PC-9 (cell line): ENCODE data around the gene PLEKHA6. TPM values are rescaled to one million over a fixed set of nuclear protein-coding genes. Genes with fewer than 3 reads are reported as not detected.

Source experiments
- BruUV-seq: library from RNA; stranded (reverse); fragments of 400-500 nt; replicated peaks from 2 replicates; lab custom pipeline; 2021; lab: Mats Ljungman, UMichigan
- CTCF ChIA-PET: fragments of 300-600 bp; sonication (Branson Sonifier 250); formaldehyde crosslinking; loops from one replicate; lab custom pipeline; 2022; ENCODE audit warnings: antibody characterized with exemption; lab: Charles Lee
- POLR2A ChIA-PET: fragments of 300-600 bp; sonication (Branson Sonifier 250); formaldehyde crosslinking; loops from one replicate; lab custom pipeline; 2022; ENCODE audit warnings: antibody characterized with exemption; ENCODE audit not compliant: unreplicated experiment; lab: Charles Lee
- DNase-seq, 2 experiments: peaks; one replicate each; pipeline versions ENCODE4 v3.0.0 to v3.0.0-alpha.2; 2015 to 2022; ENCODE audit warnings: mixed read lengths in 1 of 2
- H2AFZ ChIP-seq: fragments of 200-600 bp; sonication (generic); 2 replicates; pipeline ENCODE4 v1.8.1; 2017; ENCODE audit warnings: antibody characterized with exemption
- H3F3A ChIP-seq: fragments of 200-600 bp; sonication (generic); 2 replicates; pipeline ENCODE4 v1.8.1; 2017; ENCODE audit warnings: antibody characterized with exemption, mild to moderate bottlenecking, low read depth; ENCODE audit not compliant: insufficient read depth
- H3K27ac ChIP-seq: fragments of 200-600 bp; sonication (generic); 2 replicates; pipeline ENCODE4 v1.6.1; 2016; ENCODE audit warnings: mixed run types
- H3K27me3 ChIP-seq: fragments of 200-600 bp; sonication (generic); 2 replicates; pipeline ENCODE4 v1.6.1; 2016; ENCODE audit warnings: low read depth, mixed run types; ENCODE audit not compliant: insufficient read depth
- H3K36me3 ChIP-seq: fragments of 200-600 bp; sonication (generic); 2 replicates; pipeline ENCODE4 v1.6.1; 2016; ENCODE audit warnings: low read depth, mixed run types
- H3K4me1 ChIP-seq: fragments of 200-600 bp; sonication (generic); replicated peaks from 2 replicates; pipeline ENCODE4 v1.6.1; 2016; ENCODE audit warnings: mixed run types; ENCODE audit not compliant: insufficient read depth
- H3K4me2 ChIP-seq: fragments of 200-600 bp; sonication (generic); 2 replicates; pipeline ENCODE4 v1.6.1; 2017; ENCODE audit warnings: mixed run types
- H3K4me3 ChIP-seq: fragments of 200-600 bp; sonication (generic); 2 replicates; pipeline ENCODE4 v1.6.1; 2016; ENCODE audit warnings: mixed run types
- H3K79me2 ChIP-seq: fragments of 200-600 bp; sonication (generic); 2 replicates; pipeline ENCODE4 v1.6.1; 2017; ENCODE audit warnings: low read depth, mixed run types
- H3K9me2 ChIP-seq: fragments of 200-600 bp; sonication (generic); 2 replicates; pipeline ENCODE4 v1.8.1; 2017; ENCODE audit warnings: mild to moderate bottlenecking; ENCODE audit not compliant: insufficient read depth
- H3K9me3 ChIP-seq: fragments of 200-600 bp; sonication (generic); 2 replicates; pipeline ENCODE4 v1.8.1; 2016; ENCODE audit warnings: low read depth; ENCODE audit not compliant: insufficient read depth
- H4K20me1 ChIP-seq: fragments of 200-600 bp; sonication (generic); 2 replicates; pipeline ENCODE4 v1.8.1; 2017; ENCODE audit not compliant: insufficient read depth
- CTCF ChIP-seq: fragments of 200-600 bp; sonication (generic); conservative IDR thresholded peaks from 2 replicates; pipeline ENCODE4 v1.6.1; 2017; ENCODE audit warnings: mixed run types, antibody characterized with exemption, mild to moderate bottlenecking, moderate library complexity
- EZH2 ChIP-seq: fragments of 200-600 bp; sonication (generic); IDR thresholded peaks from 2 replicates; pipeline ENCODE4 v1.8.0; 2017; ENCODE audit warnings: antibody characterized with exemption, low read depth
- intact Hi-C: fragments of 100-400 bp; cut with micrococcal nuclease; formaldehyde crosslinking; loops from one replicate; pipeline ENCODE4 v1.10.0; 2022; ENCODE audit not compliant: unreplicated experiment
- total RNA-seq: library from RNA; stranded (reverse); gene quantifications from 2 replicates; pipeline ENCODE4 v1.2.3, GENCODE V29; 2021

The PLEKHA6 gene
- total RNA-seq, 1 experiment from 2014 or later, result 52.0 TPM

- no peaks in the 10 kb centered on the region for H3K79me2 ChIP-seq
- H3K4me1 ChIP-seq, result no peaks in the 10 kb centered on the region
- H3K4me2 ChIP-seq, result no peak overlapping the region
- no peak for TF ChIP-seq EZH2
- no peak for TF ChIP-seq CTCF
- H3K36me3 ChIP-seq, result peaks cover 39% of the 10 kb centered on the region
- H4K20me1 ChIP-seq, result no peaks in the 10 kb centered on the region
- ChIA-PET POLR2A (no interaction called here), CTCF (no interaction called here)
- H3K27me3 ChIP-seq, result no peaks in the 10 kb centered on the region
- H2AFZ ChIP-seq, result no peak overlapping the region
- no peak for DNase-seq
- H3K4me3 ChIP-seq, result no peak overlapping the region
- H3K9me2 ChIP-seq, result no peaks in the 10 kb centered on the region
- no TSS peak for BruUV-seq
- no peaks in the 10 kb centered on the region for H3K9me3 ChIP-seq
- H3F3A ChIP-seq, result 0 out of 2 replicates have a peak, but pooled peaks cover 6% of the 10 kb centered on the region
- H3K27ac ChIP-seq, result no peak overlapping the region
- intact Hi-C loops, result no loop called here
Observed at GRCh38 chr1:204267191-204267601, 92.5 kb downstream of the PLEKHA6 start.

- CTCF ChIA-PET, result no interaction called here
- no TSS peak for BruUV-seq
- no peak overlapping the region for H2AFZ ChIP-seq
- H3K9me2 ChIP-seq, result no peaks in the 10 kb centered on the region
- H3K4me3 ChIP-seq, result no peak overlapping the region
- H4K20me1 ChIP-seq, result no peaks in the 10 kb centered on the region
- H3K27ac ChIP-seq, result no peak overlapping the region
- 0 out of 2 replicates have a peak, but pooled peaks cover 6% of the 10 kb centered on the region for H3F3A ChIP-seq
- no peak for DNase-seq
- POLR2A ChIA-PET, result no interaction called here
- no peak for TF ChIP-seq CTCF
- TF ChIP-seq EZH2, result no peak
- no peaks in the 10 kb centered on the region for H3K4me1 ChIP-seq
- H3K9me3 ChIP-seq, result no peaks in the 10 kb centered on the region
- no peaks in the 10 kb centered on the region for H3K79me2 ChIP-seq
- intact Hi-C loops, result no loop called here
- no peak overlapping the region for H3K4me2 ChIP-seq
- H3K27me3 ChIP-seq, result no peaks in the 10 kb centered on the region
- H3K36me3 ChIP-seq, result peaks cover 35% of the 10 kb centered on the region
Observed at GRCh38 chr1:204266504-204267034, 93.2 kb downstream of the PLEKHA6 start.

GRCh38 chr1:204265665-204266064, 94.1 kb downstream of the PLEKHA6 start:
- Histone ChIP-seq H3K9me3 (no peaks in the 10 kb centered on the region), H3K4me1 (no peaks in the 10 kb centered on the region), H3K79me2 (no peaks in the 10 kb centered on the region), H3K4me3 (no peak overlapping the region), H4K20me1 (no peaks in the 10 kb centered on the region), H3K9me2 (no peaks in the 10 kb centered on the region), H3K27ac (no peak overlapping the region), H2AFZ (no peak overlapping the region), H3F3A (peaks cover 6% of the 10 kb centered on the region; the same call in 1 of the 2 replicates), H3K36me3 (peaks cover 31% of the 10 kb centered on the region), H3K27me3 (no peaks in the 10 kb centered on the region), H3K4me2 (no peak overlapping the region)
- DNase-seq, result no peak
- no TSS peak for BruUV-seq
- intact Hi-C loops, result no loop called here
- CTCF ChIA-PET, result interaction anchor here (1.2 kb wide), 1 partner anchor 133 kb away, joined by 4 read pairs; no protein-coding TSS in a partner anchor
- TF ChIP-seq CTCF (no peak), EZH2 (no peak)
- POLR2A ChIA-PET, result interaction anchor here (0.6 kb wide), 1 partner anchor 1462 kb away, joined by 3 read pairs; no protein-coding TSS in a partner anchor
